K562 (cell line): ENCODE results near the gene SLC45A3. TPM values are rescaled to one million over a fixed set of nuclear protein-coding genes. Genes with fewer than 3 reads are reported as not detected.

Experiments used
- ATAC-seq: fragments of 200-7000 bp; cut with Tn5 transposase; 3 replicates; pipeline ENCODE4 v1.9.1; 2020; ENCODE audit warnings: moderate library complexity
- BruUV-seq: library from RNA; stranded (reverse); fragments of 400-500 nt; replicated peaks from 2 replicates; lab custom pipeline; 2021; lab: Mats Ljungman, UMichigan
- CTCF ChIA-PET: fragments of 300-600 bp; formaldehyde crosslinking; extraction: SDS; loops from one replicate; lab custom pipeline; 2021; ENCODE audit warnings: low intra/inter-chr PET ratio; lab: Yijun Ruan, JAX
- POLR2A ChIA-PET: fragments of 300-600, 350-650 bp; sonication (Branson Sonifier 250); formaldehyde crosslinking; extraction: SDS; loops from one replicate; lab custom pipeline; 2021; ENCODE audit warnings: antibody characterized with exemption, inconsistent platforms; lab: Yijun Ruan, JAX
- DNase-seq, 4 experiments: peaks; one replicate each; pipeline versions ENCODE4 v3.0.0 to v3.0.0-alpha.2; 2011 to 2018; ENCODE audit warnings: low spot score in 3 of 4, mixed read lengths in 3 of 4; ENCODE audit errors: extremely low read depth in 1 of 4
- FAIRE-seq: peaks from 2 replicates; lab custom pipeline; 2011; peaks lifted over from hg19 to GRCh38; lab: Jason Lieb, UNC
- H2AFZ ChIP-seq: 2 replicates; pipeline ENCODE4 v1.6.0; 2011; ENCODE audit warnings: low read depth, low read length, control low read depth, inconsistent platforms
- H3K27ac ChIP-seq: fragments of 200-600 bp; 3 replicates; pipeline ENCODE4 v1.8.0; 2011; ENCODE audit warnings: low read depth, mild to moderate bottlenecking, control low read depth, inconsistent platforms, low read length, moderate library complexity, mixed read lengths; ENCODE audit errors: extremely low read depth
- H3K27me3 ChIP-seq, 2 experiments: fragments of 300-600 bp in 1 of 2; 2 replicates in 1 of 2; 3 replicates in 1 of 2; pipeline versions ENCODE4 v1.6.0 to v1.8.0; 2011; ENCODE audit warnings: inconsistent platforms in 2 of 2, low read length in 2 of 2, mild to moderate bottlenecking in 1 of 2, mixed read lengths in 1 of 2, moderate library complexity in 1 of 2; ENCODE audit not compliant: control insufficient read depth in 2 of 2, insufficient read depth in 2 of 2
- H3K36me3 ChIP-seq: fragments of 300-600 bp; 3 replicates; pipeline ENCODE4 v1.8.0; 2011; ENCODE audit warnings: mild to moderate bottlenecking, low read length, inconsistent platforms; ENCODE audit not compliant: control insufficient read depth, insufficient read depth
- H3K4me1 ChIP-seq, 2 experiments: fragments of 200-600 bp in 1 of 2; replicated peaks in 1 of 2; 2 replicates in 1 of 2; 3 replicates in 1 of 2; pipeline versions ENCODE4 v1.5.1 to v1.8.0; 2011; ENCODE audit warnings: inconsistent platforms in 2 of 2, low read length in 2 of 2, mild to moderate bottlenecking in 1 of 2, mixed read lengths in 1 of 2, moderate library complexity in 1 of 2; ENCODE audit not compliant: control insufficient read depth in 2 of 2, insufficient read depth in 2 of 2
- H3K4me2 ChIP-seq: 2 replicates; pipeline ENCODE4 v1.6.1; 2011; ENCODE audit warnings: low read length, control low read depth, inconsistent platforms, mixed read lengths; ENCODE audit not compliant: insufficient read depth
- H3K4me3 ChIP-seq: fragments of 200-600 bp; sonication (generic), shearing (Covaris generic); 2 replicates; pipeline ENCODE4 v1.5.1; 2016; ENCODE audit warnings: control low read depth, inconsistent platforms
- H3K79me2 ChIP-seq: fragments of 200-600 bp; 3 replicates; pipeline ENCODE4 v1.8.0; 2011; ENCODE audit warnings: low read length, inconsistent platforms; ENCODE audit not compliant: control insufficient read depth, insufficient read depth
- H3K9ac ChIP-seq, 2 experiments: 2 replicates each; pipeline versions ENCODE4 v1.6.0 to v1.6.1; 2011; ENCODE audit warnings: low read depth in 2 of 2, low read length in 2 of 2, control low read depth in 1 of 2, inconsistent platforms in 1 of 2, mild to moderate bottlenecking in 1 of 2, mixed read lengths in 1 of 2; ENCODE audit not compliant: insufficient read depth in 1 of 2
- H3K9me1 ChIP-seq: one replicate; pipeline ENCODE4 v1.6.0; 2011; ENCODE audit warnings: inconsistent platforms, mild to moderate bottlenecking, low read length, moderate library complexity; ENCODE audit not compliant: control insufficient read depth, insufficient read depth
- H3K9me3 ChIP-seq: replicated peaks from 2 replicates; pipeline ENCODE4 v1.5.1; 2011; ENCODE audit warnings: low read depth, low read length, inconsistent platforms; ENCODE audit not compliant: control insufficient read depth, insufficient read depth
- H4K20me1 ChIP-seq: replicated peaks from 2 replicates; pipeline ENCODE4 v1.6.1; 2011; ENCODE audit warnings: low read length, inconsistent platforms, mixed read lengths; ENCODE audit not compliant: control insufficient read depth, insufficient read depth
- ATF7 ChIP-seq: fragments of 450-650 bp; IDR thresholded peaks from 2 replicates; pipeline ENCODE4 v1.7.1; 2014; ENCODE audit warnings: mild to moderate bottlenecking, moderate library complexity
- FOXJ3 ChIP-seq: sonication (generic); formaldehyde crosslinking; IDR thresholded peaks from 2 replicates; pipeline ENCODE4 v1.4.0; 2020; ENCODE audit warnings: mild to moderate bottlenecking, missing genetic modification reagents
- JUND ChIP-seq, 2 experiments: IDR thresholded peaks; 2 replicates in 1 of 2; 3 replicates in 1 of 2; pipeline ENCODE4 v1.6.1; 2011; ENCODE audit warnings: borderline replicate concordance in 2 of 2, low read depth in 2 of 2, low read length in 2 of 2, improper control_type of control experiment in 1 of 2, missing biosample characterization in 1 of 2, missing genetic modification characterization in 1 of 2, missing genetic modification reagents in 1 of 2
- KAT2B ChIP-seq: IDR thresholded peaks from one replicate; pipeline ENCODE4 v1.6.1; 2012; ENCODE audit warnings: low read depth, mild to moderate bottlenecking, control low read depth, inconsistent platforms, low read length, moderate library complexity
- KLF16 ChIP-seq: IDR thresholded peaks from 2 replicates; pipeline ENCODE4 v1.6.1; 2016; ENCODE audit warnings: antibody characterized with exemption
- MCM3 ChIP-seq: fragments of 450-650 bp; IDR thresholded peaks from 2 replicates; pipeline ENCODE4 v1.6.1; 2016
- MTA1 ChIP-seq: fragments of 450-650 bp; IDR thresholded peaks from 2 replicates; pipeline ENCODE4 v1.6.1; 2017; ENCODE audit warnings: borderline replicate concordance
- PHF8 ChIP-seq: fragments of 200-600 bp; sonication (generic); IDR thresholded peaks from 2 replicates; pipeline ENCODE4 v1.6.1; 2012; ENCODE audit warnings: mixed run types, mild to moderate bottlenecking, inconsistent platforms, low read length, moderate library complexity, borderline replicate concordance
- POLR2B ChIP-seq: fragments of 450-650 bp; IDR thresholded peaks from 2 replicates; pipeline ENCODE4 v1.6.1; 2018; ENCODE audit warnings: low read depth; ENCODE audit not compliant: partially characterized antibody
- SREBF1 ChIP-seq: fragments of 150-350 bp; IDR thresholded peaks from 2 replicates; pipeline ENCODE4 v1.6.1; 2014; ENCODE audit warnings: antibody characterized with exemption, low read depth, low read length, borderline replicate concordance
- TAF7 ChIP-seq: fragments of 450-650 bp; IDR thresholded peaks from 2 replicates; pipeline ENCODE4 v1.6.1; 2016; ENCODE audit warnings: missing genetic modification characterization, missing compliant biosample characterization
- TBP ChIP-seq: optimal IDR thresholded peaks from 2 replicates; pipeline ENCODE3; 2011; ENCODE audit warnings: low read depth, low read length, improper control_type of control experiment
- ZNF212 ChIP-seq: fragments of 450-650 bp; formaldehyde crosslinking; IDR thresholded peaks from 2 replicates; pipeline ENCODE4 v1.4.0; 2020; ENCODE audit warnings: mild to moderate bottlenecking
- ZNF699 ChIP-seq: fragments of 250-450 bp; sonication (Bioruptor Pico); IDR thresholded peaks from 2 replicates; pipeline ENCODE4 v1.8.0; 2021; ENCODE audit warnings: mild to moderate bottlenecking, moderate library complexity; ENCODE audit not compliant: insufficient replicate concordance
- ZNF75A ChIP-seq: fragments of 450-650 bp; formaldehyde crosslinking; IDR thresholded peaks from 2 replicates; pipeline ENCODE4 v1.4.0; 2020; ENCODE audit warnings: mild to moderate bottlenecking
- ZSCAN29 ChIP-seq: fragments of 450-650 bp; IDR thresholded peaks from 2 replicates; pipeline ENCODE4 v1.6.1; 2017
- WGBS: fragments of 100-300 bp; shearing (Covaris generic); methylation state at CpG from one replicate; pipeline ENCODE4 v1.1.6; 2016; ENCODE audit warnings: low coverage, mixed read lengths; ENCODE audit not compliant: insufficient coverage; ENCODE audit errors: missing lambda C conversion rate; 5-methylcytosine and 5-hydroxymethylcytosine counted together
- in situ Hi-C: fragments of 300-500 bp; cut with MboI; formaldehyde crosslinking; loops from 4 replicates; pipeline ENCODE4 v1.15.0; 2018; ENCODE audit warnings: inconsistent platforms, mixed read lengths
- intact Hi-C: fragments of 100-400 bp; cut with micrococcal nuclease; formaldehyde crosslinking; loops from 2 replicates; pipeline ENCODE4 v1.14.2; 2022
- polyA plus RNA-seq, 8 experiments: library from polyadenylated mRNA; depleted of rRNA in 4 of 8; stranded (reverse) in 5 of 8; unstranded in 3 of 8; fragments of >200 nt; fragmentation: Nextera tagmentation in 2 of 8; fragmentation: Illumina TruSeq in 1 of 8; extraction: Ambion mirVana in 2 of 8; extraction: Trizol in 1 of 8; gene quantifications; 2 replicates each; pipeline versions ENCODE4 v1.2.1 to v1.2.3, GENCODE V29; 2011 to 2014; ENCODE audit warnings: inconsistent platforms in 1 of 8, missing spikeins in 1 of 8
- total RNA-seq, 7 experiments: library from RNA; depleted of rRNA in 6 of 7; stranded (reverse); fragments of >200 nt in 6 of 7; fragmentation: Illumina TruSeq in 2 of 7; extraction: Trizol in 2 of 7; gene quantifications; 2 replicates each; pipeline versions ENCODE4 v1.2.1 to v1.2.3, GENCODE V29; 2011 to 2021; ENCODE audit warnings: low replicate concordance in 1 of 7
- TF ChIP-seq, protein P1 (sequence below): fragments of 450-650 bp; IDR thresholded peaks from 2 replicates; pipeline ENCODE4 v1.7.1; 2018; ENCODE audit warnings: mild to moderate bottlenecking, low read depth; ENCODE audit not compliant: partially characterized antibody

The SLC45A3 gene
- total and polyA plus RNA-seq, 9 of the 15 experiments (the other 6 are each of a cell fraction or from before 2014, with no cell fraction given) = 0.06 to 3.3 (median 1.3) TPM

DNA sequence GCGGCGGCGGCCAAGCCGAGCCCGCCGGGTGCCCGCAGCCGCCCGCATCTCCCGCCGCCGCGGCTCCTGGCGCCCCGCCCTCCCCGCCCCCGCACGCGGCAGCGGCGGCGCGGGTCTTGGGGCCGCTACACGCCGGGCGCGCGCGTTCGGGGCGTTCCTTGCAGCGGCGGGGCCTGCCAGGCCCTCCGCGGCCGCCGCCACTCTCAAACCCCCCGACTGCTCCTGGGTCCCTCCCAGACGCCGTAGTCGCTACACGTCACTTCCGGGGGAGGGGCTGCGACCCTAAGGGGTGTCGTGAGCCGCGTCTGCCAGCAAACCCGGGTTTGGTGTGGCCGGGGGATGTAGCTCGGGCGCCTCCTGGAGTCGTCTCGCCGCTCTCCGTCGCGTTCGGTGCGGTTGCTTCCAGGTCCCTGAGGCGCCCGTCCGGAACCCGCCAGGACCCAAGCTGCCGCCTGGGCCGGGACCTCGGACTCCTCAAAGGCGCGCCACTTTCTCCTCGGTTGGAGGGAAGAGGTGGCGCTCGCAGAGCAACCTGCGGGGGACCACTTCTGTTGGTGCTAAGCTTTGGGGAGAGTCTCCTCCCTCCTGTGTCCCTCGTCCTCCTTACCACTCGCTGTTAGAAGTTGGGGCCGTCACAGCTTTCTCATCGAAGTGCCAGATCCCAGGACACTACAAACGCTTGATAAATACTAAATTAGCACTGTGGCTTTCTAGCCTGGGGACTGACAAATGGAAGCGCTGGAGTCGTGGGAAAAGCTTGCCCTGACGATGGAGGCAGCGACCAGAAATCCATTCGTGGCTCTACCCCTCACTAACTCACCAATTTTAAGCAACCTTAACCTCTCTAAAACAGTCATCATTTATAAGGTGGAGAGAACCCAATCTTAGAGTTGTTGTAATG lies 48.3 kb downstream of the SLC45A3 start, which contains the start of gene ELK4 (continued):
- TF ChIP-seq TAF7 (tag) = peak; percentile 65
- peak; percentile 91 for TF ChIP-seq ATF7
- peak; percentile 74; the same call in 1 of the 2 replicates for TF ChIP-seq ZNF75A (CRISPR knock-in tag)
- peak; percentile 44; the same call in 1 of the 2 replicates for TF ChIP-seq ZSCAN29
- peak; percentile 75; the same call in 1 of the 2 replicates for TF ChIP-seq PHF8
- no peak for TF ChIP-seq MCM3
- TF ChIP-seq TBP = peak; percentile 97
- TF ChIP-seq KAT2B = no peak

DNA sequence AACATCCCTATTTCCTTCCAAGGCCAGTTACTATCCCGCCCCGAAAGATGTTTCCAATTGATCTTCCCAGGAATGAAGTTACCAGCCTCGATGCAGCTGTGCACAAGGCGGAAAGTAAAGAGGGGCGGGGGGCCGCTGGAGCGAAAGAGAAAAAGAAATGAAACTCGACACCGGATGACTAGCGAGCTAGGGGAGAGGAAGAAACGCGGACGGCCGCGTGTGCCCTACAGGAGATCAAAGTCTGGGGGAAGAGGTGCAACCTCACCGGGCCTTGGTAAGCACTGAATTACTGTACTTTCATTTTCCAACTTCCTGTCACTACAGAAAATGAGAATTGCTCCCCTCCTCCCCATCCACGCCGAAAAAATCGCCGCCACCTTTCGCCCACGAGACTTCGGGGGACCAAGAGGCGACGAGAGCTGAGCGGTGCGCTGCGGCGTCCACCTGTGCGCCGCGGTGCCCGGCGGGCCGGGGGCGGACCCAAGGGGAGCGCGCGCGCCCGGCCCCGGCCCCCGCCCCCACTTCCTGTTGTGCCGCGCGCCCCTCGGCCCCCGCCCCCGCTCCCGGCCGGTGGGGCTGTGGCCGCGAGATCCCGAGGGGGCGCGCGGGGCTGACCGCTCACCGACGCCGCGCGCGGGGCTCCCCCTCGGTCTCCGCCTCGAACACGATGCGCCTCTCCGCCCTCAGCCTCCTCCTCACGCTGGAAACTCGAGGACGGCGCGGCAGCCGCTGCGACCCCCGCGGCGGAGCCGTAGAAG lies 49.1 kb downstream of the SLC45A3 start:
- ATAC-seq (peak; percentile 81), FAIRE-seq (peak; percentile 80), DNase-seq (peak; percentile 88 to 93 (median 92))
- H3K9me3 ChIP-seq = no peaks in the 10 kb centered on the region
- in situ Hi-C loops = no loop called here
- H3K27me3 ChIP-seq = no peaks in the 10 kb centered on the region
- H3K9me1 ChIP-seq = no peaks in the 10 kb centered on the region
- peaks cover 55% of the 10 kb centered on the region for H3K79me2 ChIP-seq
- intact Hi-C loops = no loop called here
- H3K27ac ChIP-seq = peak overlapping the region; percentile 93
- under 1% methylated on average over 42 of the region's 81 CpGs for WGBS
- ChIA-PET POLR2A (interaction anchor here (0.6 to 2.9 kb wide), 18 partner anchors 8 to 353 kb away, joined by 3 to 22 read pairs (median 6); no protein-coding TSS in a partner anchor), CTCF (interaction anchor here (1.3 to 3.6 kb wide), 2 partner anchors 41 to 102 kb away, joined by 6 to 44 read pairs; no protein-coding TSS in a partner anchor)
- H3K4me2 ChIP-seq = peak overlapping the region; percentile 89
- no peaks in the 10 kb centered on the region for H4K20me1 ChIP-seq
- peak overlapping the region; percentile 62 for H3K4me3 ChIP-seq
- H3K4me1 ChIP-seq = peaks cover 11 to 15% of the 10 kb centered on the region in 2 experiments
- H2AFZ ChIP-seq = peak overlapping the region; percentile 84
- peak overlapping the region; percentile 84 to 96 for H3K9ac ChIP-seq
- BruUV-seq = TSS peak; percentile 49
- peaks cover 22% of the 10 kb centered on the region; the same call in 2 of the 3 replicates for H3K36me3 ChIP-seq
- TF ChIP-seq ZNF699 (CRISPR knock-in tag) (no peak), TAF7 (tag) (peak; percentile 71), POLR2B (peak; percentile 69), KLF16 (no peak), JUND (IDR thresholded peaks at IDR 0.05; ENCODE audit: borderline replicate concordance, low read depth, low read length) (0 out of 2 replicates have a peak, but pooled peaks have one; percentile 3), JUND (tag; IDR thresholded peaks at IDR 0.05; ENCODE audit: borderline replicate concordance, low read depth, low read length) (no peak), MTA1 (0 out of 2 replicates have a peak, but pooled peaks have one; percentile 40), SREBF1 (no peak), ZNF212 (CRISPR knock-in tag) (no peak), FOXJ3 (CRISPR knock-in tag) (no peak)
- TF ChIP-seq, protein P1, sequence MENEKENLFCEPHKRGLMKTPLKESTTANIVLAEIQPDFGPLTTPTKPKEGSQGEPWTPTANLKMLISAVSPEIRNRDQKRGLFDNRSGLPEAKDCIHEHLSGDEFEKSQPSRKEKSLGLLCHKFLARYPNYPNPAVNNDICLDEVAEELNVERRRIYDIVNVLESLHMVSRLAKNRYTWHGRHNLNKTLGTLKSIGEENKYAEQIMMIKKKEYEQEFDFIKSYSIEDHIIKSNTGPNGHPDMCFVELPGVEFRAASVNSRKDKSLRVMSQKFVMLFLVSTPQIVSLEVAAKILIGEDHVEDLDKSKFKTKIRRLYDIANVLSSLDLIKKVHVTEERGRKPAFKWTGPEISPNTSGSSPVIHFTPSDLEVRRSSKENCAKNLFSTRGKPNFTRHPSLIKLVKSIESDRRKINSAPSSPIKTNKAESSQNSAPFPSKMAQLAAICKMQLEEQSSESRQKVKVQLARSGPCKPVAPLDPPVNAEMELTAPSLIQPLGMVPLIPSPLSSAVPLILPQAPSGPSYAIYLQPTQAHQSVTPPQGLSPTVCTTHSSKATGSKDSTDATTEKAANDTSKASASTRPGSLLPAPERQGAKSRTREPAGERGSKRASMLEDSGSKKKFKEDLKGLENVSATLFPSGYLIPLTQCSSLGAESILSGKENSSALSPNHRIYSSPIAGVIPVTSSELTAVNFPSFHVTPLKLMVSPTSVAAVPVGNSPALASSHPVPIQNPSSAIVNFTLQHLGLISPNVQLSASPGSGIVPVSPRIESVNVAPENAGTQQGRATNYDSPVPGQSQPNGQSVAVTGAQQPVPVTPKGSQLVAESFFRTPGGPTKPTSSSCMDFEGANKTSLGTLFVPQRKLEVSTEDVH = peak; percentile 61
